ENCODE results near the gene CDC14A.
"Not testable (repeated sequence)": the region's sequence is repeated elsewhere in the genome, so short reads cannot be mapped to it uniquely, and the experiment has no call there.

Gene CDC14A

DNA sequence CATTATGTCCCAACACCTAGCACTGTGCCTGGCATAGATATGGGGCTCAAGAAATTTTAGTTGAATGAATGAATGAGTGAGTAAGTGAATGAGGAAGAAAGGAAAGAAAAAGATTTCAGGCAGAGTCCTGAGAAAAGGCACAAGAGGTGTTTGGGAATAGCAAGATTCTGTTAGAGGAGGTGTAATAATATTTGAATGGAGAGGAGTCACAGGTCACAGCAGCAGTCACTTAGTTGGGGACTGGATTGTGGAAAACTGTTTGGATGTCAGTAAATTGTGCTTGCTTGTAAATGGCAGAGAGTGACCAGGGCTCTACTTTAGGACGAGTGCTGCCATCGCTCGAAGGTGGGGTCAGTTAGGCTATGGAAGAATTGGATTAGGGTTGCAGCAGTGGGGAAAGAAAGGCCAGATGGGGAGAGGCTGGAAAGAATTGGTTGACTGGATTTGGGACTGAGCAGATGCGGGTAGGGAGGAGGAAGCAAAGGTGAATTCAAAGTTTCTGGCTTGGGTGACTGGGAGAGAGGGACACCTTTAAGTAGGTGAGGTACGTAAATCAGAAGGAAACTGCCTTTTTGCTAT lies 9.3 kb downstream of the CDC14A start:
- TF ChIP-seq, protein P1, sequence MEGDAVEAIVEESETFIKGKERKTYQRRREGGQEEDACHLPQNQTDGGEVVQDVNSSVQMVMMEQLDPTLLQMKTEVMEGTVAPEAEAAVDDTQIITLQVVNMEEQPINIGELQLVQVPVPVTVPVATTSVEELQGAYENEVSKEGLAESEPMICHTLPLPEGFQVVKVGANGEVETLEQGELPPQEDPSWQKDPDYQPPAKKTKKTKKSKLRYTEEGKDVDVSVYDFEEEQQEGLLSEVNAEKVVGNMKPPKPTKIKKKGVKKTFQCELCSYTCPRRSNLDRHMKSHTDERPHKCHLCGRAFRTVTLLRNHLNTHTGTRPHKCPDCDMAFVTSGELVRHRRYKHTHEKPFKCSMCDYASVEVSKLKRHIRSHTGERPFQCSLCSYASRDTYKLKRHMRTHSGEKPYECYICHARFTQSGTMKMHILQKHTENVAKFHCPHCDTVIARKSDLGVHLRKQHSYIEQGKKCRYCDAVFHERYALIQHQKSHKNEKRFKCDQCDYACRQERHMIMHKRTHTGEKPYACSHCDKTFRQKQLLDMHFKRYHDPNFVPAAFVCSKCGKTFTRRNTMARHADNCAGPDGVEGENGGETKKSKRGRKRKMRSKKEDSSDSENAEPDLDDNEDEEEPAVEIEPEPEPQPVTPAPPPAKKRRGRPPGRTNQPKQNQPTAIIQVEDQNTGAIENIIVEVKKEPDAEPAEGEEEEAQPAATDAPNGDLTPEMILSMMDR (IDR thresholded peaks at IDR 0.05; ENCODE audit: control extremely low read depth, extremely low read depth, low read depth, missing control alignments), result no peak
- POLR2A ChIA-PET, result interaction anchor here (1.1 kb wide), 1 partner anchor 9 kb away, joined by 3 read pairs; no protein-coding TSS in a partner anchor
- CTCF ChIA-PET, result interaction anchor here (1.1 kb wide), 1 partner anchor 9 kb away, joined by 6 read pairs; the partner anchor contains the start of gene CDC14A
- no peak for DNase-seq (ENCODE audit: extremely low spot score)

DNA sequence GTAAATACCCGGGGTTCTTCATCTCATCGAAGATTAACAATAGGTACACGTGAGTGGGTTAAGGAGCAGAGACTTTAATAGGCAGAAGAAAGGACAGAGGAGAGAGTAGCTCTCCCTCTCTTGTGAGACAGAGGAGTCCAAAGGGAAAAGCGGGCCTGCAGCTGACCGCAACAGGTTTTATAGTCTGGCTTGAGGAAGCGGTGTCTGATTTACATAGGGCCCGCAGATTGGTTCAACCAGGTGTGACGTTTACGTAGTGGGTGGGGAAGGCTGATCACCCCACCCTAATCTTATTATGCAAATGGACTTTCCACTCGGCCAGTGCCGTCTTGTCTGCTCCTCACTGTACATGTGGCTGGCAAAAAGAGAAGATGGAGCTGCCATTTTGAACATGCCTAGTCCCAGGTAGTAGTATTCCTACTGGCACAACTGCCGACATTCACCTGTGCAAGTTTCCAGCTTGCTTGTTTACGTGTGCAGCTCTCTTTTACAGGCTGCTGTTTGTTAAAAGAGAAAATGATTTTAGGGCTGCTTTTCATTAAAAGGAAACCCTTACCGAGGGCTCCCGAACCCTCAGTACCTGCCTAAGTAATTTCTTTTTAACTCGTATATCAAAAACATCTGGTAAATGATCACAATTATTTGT lies 10.6 kb downstream of the CDC14A start:
- no peak for DNase-seq (ENCODE audit: extremely low spot score)
- TF ChIP-seq, protein P1 (IDR thresholded peaks at IDR 0.05; ENCODE audit: control extremely low read depth, extremely low read depth, low read depth, missing control alignments), result no peak
- POLR2A ChIA-PET, result no interaction called here
- CTCF ChIA-PET, result interaction anchor here (1.1 to 2.7 kb wide), 3 partner anchors 10 to 92 kb away, joined by 3 to 12 read pairs (median 6); partner anchors contain the start of gene CDC14A

GRCh38 chr1:100363831-100364230 lies 11.5 kb downstream of the CDC14A start:
- no peak for DNase-seq (ENCODE audit: extremely low spot score)
- ChIA-PET POLR2A (no interaction called here), CTCF (interaction anchor here (1.2 to 2.7 kb wide), 3 partner anchors 11 to 100 kb away, joined by 3 to 12 read pairs (median 3); partner anchors contain the start of gene CDC14A)
- TF ChIP-seq, protein P1 (IDR thresholded peaks at IDR 0.05; ENCODE audit: control extremely low read depth, extremely low read depth, low read depth, missing control alignments), result no peak

- CTCF ChIA-PET, result interaction anchor here (1.5 to 2.7 kb wide), 2 partner anchors 12 to 99 kb away, joined by 3 to 12 read pairs; partner anchors contain the start of gene CDC14A
- TF ChIP-seq, protein P1 (IDR thresholded peaks at IDR 0.05; ENCODE audit: control extremely low read depth, extremely low read depth, low read depth, missing control alignments), result no peak
- no peak for DNase-seq (ENCODE audit: extremely low spot score)
- POLR2A ChIA-PET, result interaction anchor here (1.7 kb wide), 1 partner anchor 11 kb away, joined by 4 read pairs; no protein-coding TSS in a partner anchor
These were observed 12.4 kb downstream of the CDC14A start for GRCh38 chr1:100364697-100365096.

DNA sequence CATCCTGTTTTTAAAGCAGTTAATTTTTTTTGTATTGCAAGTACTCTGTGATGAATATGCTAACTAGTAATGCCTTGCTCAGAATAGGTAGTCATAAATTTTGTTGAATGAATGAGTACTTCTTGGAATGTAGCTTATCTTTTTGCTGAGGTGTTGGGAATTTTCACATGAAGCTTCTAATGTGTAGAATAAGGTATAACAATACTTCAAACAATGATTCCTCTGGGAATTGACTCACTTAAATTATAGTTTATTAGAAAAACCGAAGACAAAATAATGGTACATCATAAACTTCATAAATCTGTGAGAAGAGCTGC lies 13.9 kb downstream of the CDC14A start:
- ChIA-PET POLR2A (interaction anchor here (1.7 kb wide), 1 partner anchor 13 kb away, joined by 4 read pairs; no protein-coding TSS in a partner anchor), CTCF (interaction anchor here (1.0 to 2.4 kb wide), 8 partner anchors 8 to 89 kb away, joined by 3 to 15 read pairs (median 4); partner anchors contain the start of gene CDC14A)
- TF ChIP-seq, protein P1 (IDR thresholded peaks at IDR 0.05; ENCODE audit: control extremely low read depth, extremely low read depth, low read depth, missing control alignments), result no peak
- no peak for DNase-seq (ENCODE audit: extremely low spot score)

DNA sequence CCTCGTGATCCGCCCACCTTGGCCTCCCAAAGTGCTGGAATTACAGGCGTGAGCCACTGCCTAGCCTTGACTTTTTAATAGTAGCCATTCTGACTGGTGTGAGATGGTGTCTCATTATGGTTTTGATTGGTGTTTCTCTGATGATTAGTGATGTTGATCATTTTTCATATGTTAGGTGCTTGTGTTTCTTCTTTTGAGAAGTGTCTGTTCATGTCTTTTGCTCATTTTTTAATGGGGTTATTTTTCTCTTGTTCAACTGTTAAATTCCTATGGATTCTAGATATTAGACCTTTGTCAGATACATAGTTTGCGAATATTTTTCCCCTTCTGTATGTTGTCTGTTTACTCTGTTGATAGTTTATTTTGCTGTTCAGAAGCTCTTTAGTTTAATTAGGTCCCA lies 17.0 kb downstream of the CDC14A start:
- DNase-seq (ENCODE audit: extremely low spot score); POLR2A ChIA-PET: not testable (repeated sequence)
- CTCF ChIA-PET, result interaction anchor here (1.0 kb wide), 2 partner anchors 11 to 18 kb away, joined by 3 to 4 read pairs; no protein-coding TSS in a partner anchor

- POLR2A ChIA-PET; CTCF ChIA-PET; DNase-seq (ENCODE audit: extremely low spot score): not testable (repeated sequence)
These were observed 21.6 kb downstream of the CDC14A start for GRCh38 chr1:100373953-100374352.

GRCh38 chr1:100376890-100377289 lies 24.6 kb downstream of the CDC14A start:
- POLR2A ChIA-PET; DNase-seq (ENCODE audit: extremely low spot score): not testable (repeated sequence)
- CTCF ChIA-PET, result interaction anchor here (0.6 kb wide), 1 partner anchor 9 kb away, joined by 3 read pairs; no protein-coding TSS in a partner anchor
